ENCODE results near the gene RBM15.

The RBM15 gene

GRCh38 chr1:110338886-110339406 is at the start of gene RBM15:
TSS of gene RBM15 (plus strand) at chr1:110339377. CDS start at chr1:110339406, 29 bp downstream.
- DNase-seq (ENCODE audit: insufficient read length, low spot score) (peak; percentile 65), FAIRE-seq (peak; percentile 99)

- DNase-seq (ENCODE audit: insufficient read length, low spot score): no peak
These were observed 47.7 kb upstream of the RBM15 start for GRCh38 chr1:110291241-110292030.

GRCh38 chr1:110292031-110292741 is 47.0 kb upstream of the RBM15 start:
- DNase-seq (ENCODE audit: insufficient read length, low spot score) (no peak), FAIRE-seq (no peak)

More at GRCh38 chr1:110291241-110292030, 47.7 kb upstream of the RBM15 start:
- FAIRE-seq: no peak

- FAIRE-seq: no peak
- DNase-seq (ENCODE audit: insufficient read length, low spot score): no peak
These were observed 45.5 kb upstream of the RBM15 start for GRCh38 chr1:110293601-110294104.

GRCh38 chr1:110294308-110294707 is 44.9 kb upstream of the RBM15 start:
- FAIRE-seq (no peak), DNase-seq (ENCODE audit: insufficient read length, low spot score) (no peak)

- no peak for DNase-seq (ENCODE audit: insufficient read length, low spot score)
- no peak for FAIRE-seq
These were observed 40.2 kb upstream of the RBM15 start for GRCh38 chr1:110298991-110299390.

- no peak for FAIRE-seq
- no peak for DNase-seq (ENCODE audit: insufficient read length, low spot score)
These were observed 38.6 kb upstream of the RBM15 start for GRCh38 chr1:110300412-110301085.

- DNase-seq (ENCODE audit: insufficient read length, low spot score): no peak
- no peak for FAIRE-seq
These were observed 36.3 kb upstream of the RBM15 start for GRCh38 chr1:110302836-110303235.

GRCh38 chr1:110305900-110306420 is 33.2 kb upstream of the RBM15 start:
- no peak for FAIRE-seq
- DNase-seq (ENCODE audit: insufficient read length, low spot score): no peak

- no peak for DNase-seq (ENCODE audit: insufficient read length, low spot score)
These were observed 31.8 kb upstream of the RBM15 start for GRCh38 chr1:110307239-110307974.

GRCh38 chr1:110308247-110308646 is 30.9 kb upstream of the RBM15 start:
- DNase-seq (ENCODE audit: insufficient read length, low spot score) (no peak), FAIRE-seq (no peak)

More at GRCh38 chr1:110307239-110307974, 31.8 kb upstream of the RBM15 start:
- no peak for FAIRE-seq

- DNase-seq (ENCODE audit: insufficient read length, low spot score) (no peak), FAIRE-seq (no peak)
These were observed 30.0 kb upstream of the RBM15 start for GRCh38 chr1:110309139-110309538.

- FAIRE-seq (no peak), DNase-seq (ENCODE audit: insufficient read length, low spot score) (no peak)
These were observed 29.4 kb upstream of the RBM15 start for GRCh38 chr1:110309767-110310166.

- no peak for FAIRE-seq
- DNase-seq (ENCODE audit: insufficient read length, low spot score): no peak
These were observed 28.9 kb upstream of the RBM15 start for GRCh38 chr1:110310300-110310699.

- FAIRE-seq: peak; percentile 42
These were observed 26.7 kb upstream of the RBM15 start for GRCh38 chr1:110312188-110313121.

GRCh38 chr1:110316735-110317134 is 22.4 kb upstream of the RBM15 start:
- FAIRE-seq (no peak), DNase-seq (ENCODE audit: insufficient read length, low spot score) (no peak)

More at GRCh38 chr1:110312188-110313121, 26.7 kb upstream of the RBM15 start:
- peak; percentile 60 for DNase-seq (ENCODE audit: insufficient read length, low spot score)

- FAIRE-seq: no peak
These were observed 21.1 kb upstream of the RBM15 start for GRCh38 chr1:110318046-110318445.

GRCh38 chr1:110319332-110320167 is 19.6 kb upstream of the RBM15 start:
- no peak for FAIRE-seq
- DNase-seq (ENCODE audit: insufficient read length, low spot score): no peak

More at GRCh38 chr1:110318046-110318445, 21.1 kb upstream of the RBM15 start:
- DNase-seq (ENCODE audit: insufficient read length, low spot score): no peak
